HG03432 (cell line): ENCODE data around the gene HDAC7.

Source experiments
- ATAC-seq: cut with Tn5 transposase; IDR thresholded peaks from one replicate; pipeline ENCODE4 v1.9.1; 2021; ENCODE audit warnings: mild to moderate bottlenecking, moderate library complexity; ENCODE audit not compliant: unreplicated experiment

Gene HDAC7

GRCh38 chr12:47768323-47768811 lies 51.3 kb downstream of the HDAC7 start:
- ATAC-seq: no peak

GRCh38 chr12:47767216-47767724 lies 52.4 kb downstream of the HDAC7 start:
- peak; percentile 58 for ATAC-seq

DNA sequence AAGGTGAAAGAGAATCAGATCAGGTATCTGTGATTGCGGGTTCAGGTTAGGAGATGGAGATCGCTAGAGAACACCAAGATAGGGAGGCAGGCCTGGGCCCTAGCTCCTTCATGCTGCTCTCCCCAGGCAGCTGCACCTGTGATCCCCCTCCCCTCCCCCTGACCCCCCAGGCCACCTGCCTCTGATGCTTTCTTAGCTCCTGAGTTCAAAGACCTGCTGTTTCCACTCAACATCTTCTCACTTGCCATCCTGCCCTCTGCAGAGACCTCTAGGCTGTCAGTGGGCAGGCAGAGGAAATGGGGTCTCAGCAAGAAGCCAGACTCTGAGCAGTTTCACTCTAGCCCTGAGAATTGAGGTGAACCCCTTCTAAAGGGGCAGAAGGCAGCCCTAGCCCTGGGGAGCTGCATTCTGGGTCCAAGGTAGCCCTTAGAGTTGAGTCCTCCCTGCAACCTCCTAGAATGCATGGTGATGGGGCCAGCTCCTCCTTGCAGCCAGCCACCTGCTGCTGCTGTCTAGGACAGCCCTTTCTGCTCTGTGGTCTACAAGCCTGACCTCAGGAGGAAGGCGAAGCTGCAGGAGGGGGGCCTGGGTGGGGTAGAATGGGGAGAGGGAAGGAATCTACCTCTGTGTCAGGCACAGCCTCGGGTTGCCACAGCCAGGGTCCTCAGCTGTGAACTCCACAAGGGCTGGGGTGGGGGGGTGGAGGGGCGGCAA lies 53.0 kb downstream of the HDAC7 start:
- no peak for ATAC-seq

GRCh38 chr12:47763481-47764346 lies 56.0 kb downstream of the HDAC7 start:
- no peak for ATAC-seq

- no peak for ATAC-seq
These were observed 56.7 kb downstream of the HDAC7 start for GRCh38 chr12:47762850-47763465.

- ATAC-seq: peak; percentile 64
These were observed 60.6 kb downstream of the HDAC7 start, which contains the start of gene RAPGEF3 for GRCh38 chr12:47758834-47759690. Gene RAPGEF3 (minus strand): TSS chr12:47758880. CDS start chr12:47758556, 324 bp downstream.

DNA sequence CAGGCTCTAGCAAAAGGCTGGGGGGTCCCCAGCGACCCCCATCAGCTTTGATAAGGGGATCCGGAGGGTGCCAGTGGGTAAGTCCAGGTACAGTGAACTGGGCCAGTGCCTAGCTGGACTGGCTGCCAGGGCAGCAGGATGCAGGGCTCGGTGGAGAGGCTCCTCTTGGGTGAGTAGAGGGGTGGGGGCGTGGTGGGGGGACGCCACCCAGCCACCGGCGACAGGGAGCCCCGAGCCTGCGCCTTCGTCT lies 61.2 kb downstream of the HDAC7 start:
- no peak for ATAC-seq

DNA sequence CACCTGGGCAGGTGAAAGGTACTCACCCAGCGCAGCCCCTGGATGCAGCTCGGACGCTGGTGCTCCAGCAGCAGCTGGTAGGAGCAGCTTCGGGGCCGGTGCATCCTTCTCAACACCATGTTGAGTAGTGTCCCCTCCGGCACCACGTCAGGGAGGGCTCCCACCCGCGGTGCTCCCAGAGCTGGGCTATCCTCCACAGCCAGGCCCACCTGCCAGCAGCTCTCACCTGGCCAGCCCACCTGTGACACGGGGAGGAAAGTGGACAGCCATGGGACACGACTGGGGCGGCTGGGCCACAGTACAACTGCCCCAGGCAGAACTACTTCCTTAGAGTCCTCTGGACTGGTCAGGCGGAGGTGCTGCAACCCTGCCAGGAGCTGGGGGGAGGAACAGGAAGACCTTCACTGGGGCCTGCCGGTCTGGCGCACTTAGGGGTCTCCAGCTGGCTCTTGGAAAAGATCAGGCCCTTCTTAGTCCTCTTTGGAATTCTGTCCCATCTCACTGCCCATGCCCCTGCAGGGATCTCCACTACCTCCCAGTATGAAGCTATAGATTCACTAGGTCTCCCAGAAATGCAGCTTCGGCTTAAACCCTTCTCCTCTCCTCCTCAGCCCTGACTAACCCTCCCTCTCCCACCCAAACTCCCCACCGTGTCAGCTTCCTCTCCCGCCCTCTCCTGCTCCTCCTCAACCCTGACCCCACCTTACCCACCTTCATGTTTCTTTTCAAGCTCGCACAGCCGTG lies 61.7 kb downstream of the HDAC7 start:
- no peak for ATAC-seq

- no peak for ATAC-seq
These were observed 62.3 kb downstream of the HDAC7 start for GRCh38 chr12:47757364-47757839.

DNA sequence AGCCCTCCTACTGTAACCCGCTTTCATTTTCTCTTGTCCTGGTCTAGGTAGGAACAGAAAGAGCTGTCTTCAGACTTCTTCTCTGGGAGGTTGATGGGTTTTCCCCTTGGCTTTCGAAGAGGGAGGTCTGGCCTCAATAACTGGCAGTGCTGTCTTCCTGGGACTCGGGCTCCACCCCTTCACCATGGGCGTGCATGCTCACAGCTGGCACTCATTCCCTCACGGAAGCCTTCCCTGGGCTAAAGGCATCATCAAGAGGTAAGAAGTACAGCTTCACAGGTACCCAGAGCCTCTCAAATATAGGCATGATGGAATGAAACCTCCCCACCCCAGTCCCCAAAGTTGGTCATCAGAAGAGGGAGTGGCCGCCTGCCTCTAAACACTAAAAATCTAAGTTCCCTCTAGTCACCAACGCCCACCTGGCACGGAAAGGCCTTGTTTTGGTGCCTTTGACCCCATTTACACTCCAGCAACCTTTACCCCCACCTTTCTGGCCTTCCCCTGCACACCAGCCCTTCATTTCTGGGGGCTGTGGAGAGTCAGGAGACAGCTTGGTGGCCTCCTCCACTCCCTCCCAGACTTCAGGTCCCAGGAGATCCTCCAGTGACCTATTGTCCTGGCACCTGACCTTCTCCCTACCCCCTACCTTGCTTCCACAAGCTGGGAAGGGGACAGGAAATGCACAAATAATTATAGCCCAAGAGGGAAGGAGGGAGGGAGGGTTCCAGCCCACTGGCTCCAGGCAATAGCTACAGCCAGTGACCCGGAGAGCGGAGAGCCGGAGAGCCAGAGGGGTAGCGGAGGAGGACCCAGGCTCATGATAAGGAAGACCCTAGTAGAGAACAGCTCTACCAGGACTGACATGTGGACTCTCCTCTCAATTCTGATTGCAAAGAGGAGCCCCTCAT lies 63.8 kb downstream of the HDAC7 start:
- peak; percentile 73 for ATAC-seq

DNA sequence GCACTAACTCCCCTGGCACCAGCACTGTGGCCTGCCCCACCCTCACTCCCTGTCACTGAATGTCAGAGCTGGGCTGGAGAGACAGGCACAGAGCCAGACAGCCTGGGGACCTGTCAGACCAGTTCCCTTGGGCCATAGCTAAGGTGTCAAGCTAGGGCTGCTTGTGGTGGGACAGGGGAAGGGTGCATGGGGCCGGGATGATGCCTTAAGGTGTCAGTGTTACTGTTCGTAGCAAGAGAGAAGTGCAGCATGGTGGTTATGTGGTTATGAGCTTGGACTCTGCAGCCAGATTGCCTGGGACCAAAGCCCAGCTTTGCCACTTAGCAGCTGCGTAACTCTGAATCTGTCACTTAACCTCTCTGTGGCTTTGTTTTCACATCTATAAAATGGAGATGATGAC lies 64.8 kb downstream of the HDAC7 start:
- no peak for ATAC-seq

DNA sequence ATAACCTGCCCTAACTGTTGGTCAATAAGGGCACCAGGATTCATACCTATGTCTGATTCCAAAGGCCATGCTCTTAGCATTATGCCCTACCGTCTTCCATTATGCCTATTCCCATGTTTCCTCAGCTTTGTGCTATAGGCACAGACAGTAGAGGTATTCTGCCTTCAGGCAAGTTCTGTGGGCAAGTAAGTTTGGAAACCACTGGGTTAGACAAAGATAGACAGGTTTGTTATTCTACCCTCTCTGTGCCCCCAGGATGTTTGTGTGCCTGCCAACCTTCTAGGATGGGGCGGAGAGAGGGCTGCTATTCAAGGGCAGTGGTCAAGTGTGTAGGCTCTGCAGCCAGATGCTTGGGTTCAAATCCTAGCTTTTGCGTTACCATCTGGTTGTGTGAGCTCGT lies 65.6 kb downstream of the HDAC7 start:
- no peak for ATAC-seq

DNA sequence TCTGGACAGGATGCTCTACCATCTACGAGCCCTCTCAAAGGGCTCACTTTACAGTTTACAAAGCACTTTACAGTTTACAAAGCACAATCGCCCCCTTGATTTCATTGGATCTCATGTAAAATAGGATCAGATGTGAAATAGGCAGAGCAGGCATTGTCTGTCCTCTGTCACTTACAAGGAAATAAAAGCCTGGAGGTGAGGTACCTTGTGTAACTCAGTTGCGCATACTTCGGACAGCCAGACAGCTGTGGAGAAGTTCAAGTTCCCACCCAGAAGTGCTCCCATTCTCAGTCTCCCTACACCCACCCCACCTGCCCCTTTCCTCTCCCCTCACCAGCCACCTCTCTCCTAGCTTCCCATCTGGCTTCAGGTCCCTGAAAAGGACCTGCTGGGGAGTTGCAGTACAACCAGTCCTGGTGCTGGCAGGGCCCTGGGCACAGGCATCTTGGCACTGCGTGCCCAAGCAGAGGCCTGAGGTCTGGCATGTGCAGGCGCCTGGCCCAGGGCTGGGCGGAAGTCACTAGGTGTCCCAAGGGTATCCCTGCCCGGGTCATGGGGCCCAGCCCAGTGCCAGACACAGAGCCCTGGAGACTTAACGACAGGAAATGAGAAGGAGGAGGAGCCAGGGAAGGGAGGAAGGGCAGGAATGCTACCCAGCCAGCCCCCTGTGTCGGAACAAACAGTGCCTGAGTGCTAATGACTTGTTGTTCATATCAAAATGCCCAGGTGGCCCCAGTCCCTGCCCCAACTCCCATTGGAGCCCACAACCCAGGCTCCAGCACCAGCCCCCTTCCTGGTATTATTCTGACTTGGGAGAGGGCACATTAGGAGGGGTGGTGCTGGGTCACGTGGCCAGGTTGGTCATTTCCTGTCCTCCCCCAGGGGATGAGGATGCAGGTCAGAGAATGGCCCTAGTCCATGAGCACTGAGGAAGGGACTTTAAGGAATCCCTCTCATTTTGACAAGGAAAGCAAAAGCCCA lies 66.4 kb downstream of the HDAC7 start:
- peak; percentile 37 for ATAC-seq

GRCh38 chr12:47752552-47752951 lies 67.2 kb downstream of the HDAC7 start:
- ATAC-seq: no peak

DNA sequence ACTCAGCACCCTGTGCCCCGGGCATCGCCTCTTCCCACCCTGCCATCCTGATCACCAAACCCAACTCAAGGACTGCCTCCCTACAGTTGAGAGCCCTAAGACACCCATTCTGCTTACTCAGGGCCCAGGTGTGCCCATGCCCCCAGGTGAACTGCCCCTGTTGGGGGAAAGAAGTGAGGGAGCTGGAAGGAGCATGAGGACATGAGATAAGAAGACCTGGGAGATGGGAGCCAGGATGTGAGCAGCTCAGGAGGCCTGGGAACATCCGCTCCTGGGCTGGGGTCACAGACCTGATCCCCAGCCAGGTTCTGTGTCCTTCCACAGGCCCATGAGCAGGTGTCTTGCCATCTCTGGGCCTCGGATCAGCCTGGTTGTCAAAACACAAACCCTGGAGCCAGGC lies 67.6 kb downstream of the HDAC7 start:
- no peak for ATAC-seq

GRCh38 chr12:47751561-47751960 lies 68.1 kb downstream of the HDAC7 start:
- no peak for ATAC-seq

GRCh38 chr12:47750916-47751470 lies 68.7 kb downstream of the HDAC7 start:
- ATAC-seq: no peak
